A549 (cell line): ENCODE measurements around the gene ANK2.

Experiments
- BHLHE40 ChIP-seq: IDR thresholded peaks from 2 replicates; pipeline ENCODE4 v1.6.1; 2012; ENCODE audit warnings: low read depth, low read length, inconsistent platforms
- MAFK ChIP-seq: fragments of 450-650 bp; IDR thresholded peaks from 2 replicates; pipeline ENCODE4 v1.6.1; 2014; ENCODE audit not compliant: partially characterized antibody
- PHF8 ChIP-seq: fragments of 200-600 bp; sonication (generic); IDR thresholded peaks from 2 replicates; pipeline ENCODE4 v1.6.1; 2016; ENCODE audit warnings: low read depth, mild to moderate bottlenecking, antibody characterized with exemption, moderate library complexity, borderline replicate concordance
- POLR2A ChIP-seq: IDR thresholded peaks from 2 replicates; pipeline ENCODE4 v1.6.1; 2012; ENCODE audit warnings: mild to moderate bottlenecking, low read length
- RAD21 ChIP-seq, 2 experiments: fragments of >200 bp in 1 of 2; sonication (Bioruptor Twin) in 1 of 2; formaldehyde crosslinking in 1 of 2; IDR thresholded peaks in 1 of 2; conservative IDR thresholded peaks in 1 of 2; 2 replicates in 1 of 2; 3 replicates in 1 of 2; pipeline ENCODE4 v1.6.1; 2012 to 2018; ENCODE audit warnings: inconsistent platforms in 1 of 2
- RCOR1 ChIP-seq: fragments of 150-350 bp; IDR thresholded peaks from 2 replicates; pipeline ENCODE4 v1.6.1; 2014; ENCODE audit warnings: antibody characterized with exemption, low read length, low read depth
- SMC3 ChIP-seq: fragments of >200 bp; sonication (Bioruptor Twin); formaldehyde crosslinking; IDR thresholded peaks from 3 replicates; pipeline ENCODE4 v1.6.1; 2018; ENCODE audit warnings: inconsistent platforms
- TF ChIP-seq, protein P1 (sequence below): fragments of >200 bp; sonication (Bioruptor Twin); formaldehyde crosslinking; IDR thresholded peaks from 3 replicates; pipeline ENCODE4 v1.5.1; 2016
- TF ChIP-seq, protein P2 (sequence below): IDR thresholded peaks from 2 replicates; pipeline ENCODE4 v1.6.1; 2012
- TF ChIP-seq, protein P3 (sequence below): fragments of 150-350 bp; IDR thresholded peaks from 2 replicates; pipeline ENCODE4 v1.6.1; 2014; ENCODE audit warnings: low read depth, mild to moderate bottlenecking, low read length

DNA sequence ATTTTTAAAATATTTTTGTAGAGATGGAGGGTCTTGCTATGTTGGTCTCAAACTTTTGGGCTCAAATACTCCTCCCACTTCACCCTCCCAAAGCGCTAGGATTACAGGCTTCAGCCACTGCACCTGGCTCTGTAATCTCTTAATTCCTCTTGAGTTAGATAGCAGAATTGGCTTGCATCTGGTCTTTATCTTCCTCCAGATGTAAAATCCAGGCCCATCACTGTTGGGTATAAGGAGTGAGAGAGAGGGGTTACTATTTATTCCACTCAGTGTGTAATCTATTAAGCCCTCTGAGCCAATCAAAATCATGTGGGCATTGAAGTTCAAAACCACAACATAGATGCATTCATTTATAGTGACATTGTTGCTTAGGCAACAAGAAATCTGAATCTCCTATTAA lies 33.9 kb downstream of the ANK2 start:
- TF ChIP-seq MAFK = no peak
- TF ChIP-seq, protein P1, sequence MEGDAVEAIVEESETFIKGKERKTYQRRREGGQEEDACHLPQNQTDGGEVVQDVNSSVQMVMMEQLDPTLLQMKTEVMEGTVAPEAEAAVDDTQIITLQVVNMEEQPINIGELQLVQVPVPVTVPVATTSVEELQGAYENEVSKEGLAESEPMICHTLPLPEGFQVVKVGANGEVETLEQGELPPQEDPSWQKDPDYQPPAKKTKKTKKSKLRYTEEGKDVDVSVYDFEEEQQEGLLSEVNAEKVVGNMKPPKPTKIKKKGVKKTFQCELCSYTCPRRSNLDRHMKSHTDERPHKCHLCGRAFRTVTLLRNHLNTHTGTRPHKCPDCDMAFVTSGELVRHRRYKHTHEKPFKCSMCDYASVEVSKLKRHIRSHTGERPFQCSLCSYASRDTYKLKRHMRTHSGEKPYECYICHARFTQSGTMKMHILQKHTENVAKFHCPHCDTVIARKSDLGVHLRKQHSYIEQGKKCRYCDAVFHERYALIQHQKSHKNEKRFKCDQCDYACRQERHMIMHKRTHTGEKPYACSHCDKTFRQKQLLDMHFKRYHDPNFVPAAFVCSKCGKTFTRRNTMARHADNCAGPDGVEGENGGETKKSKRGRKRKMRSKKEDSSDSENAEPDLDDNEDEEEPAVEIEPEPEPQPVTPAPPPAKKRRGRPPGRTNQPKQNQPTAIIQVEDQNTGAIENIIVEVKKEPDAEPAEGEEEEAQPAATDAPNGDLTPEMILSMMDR = no peak
- TF ChIP-seq PHF8 = no peak
- no peak for TF ChIP-seq RCOR1
- TF ChIP-seq SMC3 = no peak
- TF ChIP-seq RAD21 (conservative IDR thresholded peaks at IDR 0.05 in 1 of 2, IDR thresholded peaks at IDR 0.05 in 1 of 2) = no peak
- TF ChIP-seq, protein P2, sequence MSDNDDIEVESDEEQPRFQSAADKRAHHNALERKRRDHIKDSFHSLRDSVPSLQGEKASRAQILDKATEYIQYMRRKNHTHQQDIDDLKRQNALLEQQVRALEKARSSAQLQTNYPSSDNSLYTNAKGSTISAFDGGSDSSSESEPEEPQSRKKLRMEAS = no peak
- TF ChIP-seq, protein P3, sequence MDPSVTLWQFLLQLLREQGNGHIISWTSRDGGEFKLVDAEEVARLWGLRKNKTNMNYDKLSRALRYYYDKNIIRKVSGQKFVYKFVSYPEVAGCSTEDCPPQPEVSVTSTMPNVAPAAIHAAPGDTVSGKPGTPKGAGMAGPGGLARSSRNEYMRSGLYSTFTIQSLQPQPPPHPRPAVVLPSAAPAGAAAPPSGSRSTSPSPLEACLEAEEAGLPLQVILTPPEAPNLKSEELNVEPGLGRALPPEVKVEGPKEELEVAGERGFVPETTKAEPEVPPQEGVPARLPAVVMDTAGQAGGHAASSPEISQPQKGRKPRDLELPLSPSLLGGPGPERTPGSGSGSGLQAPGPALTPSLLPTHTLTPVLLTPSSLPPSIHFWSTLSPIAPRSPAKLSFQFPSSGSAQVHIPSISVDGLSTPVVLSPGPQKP = no peak
- no peak for TF ChIP-seq BHLHE40
- TF ChIP-seq POLR2A = no peak
